ENCODE measurements around the gene KIAA1958.

DNA sequence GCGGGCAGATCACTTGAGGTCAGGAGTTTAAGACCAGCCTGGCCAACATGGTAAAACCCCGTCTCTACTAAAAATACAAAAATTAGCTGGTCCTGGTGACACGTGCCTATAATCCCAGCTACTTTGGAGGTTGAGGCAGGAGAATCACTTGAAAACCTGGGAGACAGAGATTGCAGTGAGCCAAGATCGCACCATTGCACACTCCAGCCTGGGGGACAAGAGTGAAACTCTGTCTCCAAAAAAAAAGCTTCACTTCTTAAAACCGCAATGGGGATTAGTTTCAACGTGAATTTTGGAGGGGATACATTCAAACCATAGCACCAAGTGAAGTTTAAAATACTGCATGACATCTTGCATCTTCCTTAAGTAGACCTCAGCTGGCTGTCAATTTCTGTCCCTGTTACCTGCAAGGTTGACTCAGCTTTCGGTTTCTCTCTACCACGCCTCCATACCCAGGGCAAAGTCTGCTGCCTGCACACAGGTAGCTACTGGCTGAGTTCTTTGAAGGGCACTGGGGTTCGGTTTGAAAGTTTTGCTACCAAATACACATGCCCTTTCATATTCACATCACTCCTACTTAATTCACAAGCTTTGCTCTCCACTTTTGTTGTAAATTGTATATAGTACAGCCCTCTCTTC is 69.3 kb downstream of the KIAA1958 start:
- TF ChIP-seq, protein P1, sequence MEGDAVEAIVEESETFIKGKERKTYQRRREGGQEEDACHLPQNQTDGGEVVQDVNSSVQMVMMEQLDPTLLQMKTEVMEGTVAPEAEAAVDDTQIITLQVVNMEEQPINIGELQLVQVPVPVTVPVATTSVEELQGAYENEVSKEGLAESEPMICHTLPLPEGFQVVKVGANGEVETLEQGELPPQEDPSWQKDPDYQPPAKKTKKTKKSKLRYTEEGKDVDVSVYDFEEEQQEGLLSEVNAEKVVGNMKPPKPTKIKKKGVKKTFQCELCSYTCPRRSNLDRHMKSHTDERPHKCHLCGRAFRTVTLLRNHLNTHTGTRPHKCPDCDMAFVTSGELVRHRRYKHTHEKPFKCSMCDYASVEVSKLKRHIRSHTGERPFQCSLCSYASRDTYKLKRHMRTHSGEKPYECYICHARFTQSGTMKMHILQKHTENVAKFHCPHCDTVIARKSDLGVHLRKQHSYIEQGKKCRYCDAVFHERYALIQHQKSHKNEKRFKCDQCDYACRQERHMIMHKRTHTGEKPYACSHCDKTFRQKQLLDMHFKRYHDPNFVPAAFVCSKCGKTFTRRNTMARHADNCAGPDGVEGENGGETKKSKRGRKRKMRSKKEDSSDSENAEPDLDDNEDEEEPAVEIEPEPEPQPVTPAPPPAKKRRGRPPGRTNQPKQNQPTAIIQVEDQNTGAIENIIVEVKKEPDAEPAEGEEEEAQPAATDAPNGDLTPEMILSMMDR (IDR thresholded peaks at IDR 0.05) = no peak
- TF ChIP-seq POLR2A (IDR thresholded peaks at IDR 0.05) = no peak

Data from lower leg skin (tissue), 3 donors.